22Rv1 (cell line): ENCODE measurements around the gene TMEM144.

Experiments
- CTCF ChIP-seq: fragments of 450-650 bp; IDR thresholded peaks from 2 replicates; pipeline ENCODE4 v1.5.1; 2017; ENCODE audit warnings: mild to moderate bottlenecking
- ZFX ChIP-seq: fragments of 450-650 bp; IDR thresholded peaks from 2 replicates; pipeline ENCODE4 v1.6.1; 2017; ENCODE audit warnings: antibody characterized with exemption, borderline replicate concordance

- TF ChIP-seq CTCF (no peak), ZFX (no peak)
These were observed 81.9 kb downstream of the TMEM144 start for GRCh38 chr4:158292156-158292555.
